Measurements from ENCODE around the gene RANBP3.

Gene RANBP3

DNA sequence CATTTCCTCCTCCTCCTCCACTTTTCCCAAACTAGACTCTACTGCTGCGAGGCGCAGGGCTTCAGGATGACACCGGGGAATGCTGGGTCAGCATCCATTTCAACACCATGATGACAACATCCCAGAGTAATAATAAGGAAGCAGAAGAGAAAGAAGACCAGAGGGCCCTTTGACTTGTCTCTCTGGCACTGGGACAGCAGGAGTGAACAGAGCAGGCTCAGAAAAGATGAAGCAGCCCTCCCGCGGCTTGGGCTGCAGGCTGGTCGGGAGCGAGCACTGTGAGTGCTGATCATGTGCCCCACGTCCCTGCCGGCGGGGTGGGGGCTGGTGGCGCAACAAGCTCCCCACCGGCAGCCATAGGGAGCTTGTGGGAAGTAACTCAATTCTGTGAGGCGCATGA is 30.5 kb downstream of the RANBP3 start:
- DNase-seq = no peak

DNA sequence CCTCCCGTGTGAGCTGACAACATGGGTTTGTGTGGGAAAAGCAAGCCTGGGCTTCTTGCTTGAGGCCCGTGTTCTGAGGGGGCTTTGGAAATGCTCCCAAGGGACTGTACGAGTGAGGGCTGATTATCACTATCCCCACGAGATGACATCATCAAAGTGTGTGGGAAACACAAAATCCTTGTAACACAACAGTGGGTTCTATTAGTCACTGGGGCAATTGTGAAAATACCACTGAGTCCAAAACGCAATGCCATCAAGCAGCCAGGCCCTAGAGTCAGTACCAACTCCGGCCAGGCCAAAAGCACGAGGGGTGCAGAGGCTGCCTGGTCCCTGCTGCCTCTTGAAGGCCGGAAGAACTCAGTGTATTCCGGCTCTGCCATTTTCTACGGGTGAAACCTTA is 34.3 kb downstream of the RANBP3 start:
- no peak for DNase-seq

DNA sequence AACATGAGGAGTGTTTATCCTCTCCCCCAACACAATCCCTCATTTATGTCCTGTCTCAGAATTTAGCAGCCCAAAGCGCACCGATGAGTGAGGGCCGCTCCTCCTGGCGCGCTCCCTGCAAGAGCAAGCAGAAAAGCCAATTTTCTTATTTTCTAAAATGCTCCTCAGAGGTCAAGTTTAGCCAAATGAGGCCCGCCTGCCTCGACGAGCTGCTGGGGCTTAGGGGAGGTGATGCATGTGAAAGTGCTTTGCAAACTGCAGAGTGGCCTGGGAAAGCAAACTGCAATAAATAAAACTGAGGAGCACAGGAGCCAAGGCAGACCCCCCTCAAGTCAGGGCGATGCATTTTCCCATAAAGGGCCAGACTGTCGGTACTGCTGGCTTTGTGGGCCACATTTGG is 34.9 kb downstream of the RANBP3 start:
- DNase-seq = no peak

DNA sequence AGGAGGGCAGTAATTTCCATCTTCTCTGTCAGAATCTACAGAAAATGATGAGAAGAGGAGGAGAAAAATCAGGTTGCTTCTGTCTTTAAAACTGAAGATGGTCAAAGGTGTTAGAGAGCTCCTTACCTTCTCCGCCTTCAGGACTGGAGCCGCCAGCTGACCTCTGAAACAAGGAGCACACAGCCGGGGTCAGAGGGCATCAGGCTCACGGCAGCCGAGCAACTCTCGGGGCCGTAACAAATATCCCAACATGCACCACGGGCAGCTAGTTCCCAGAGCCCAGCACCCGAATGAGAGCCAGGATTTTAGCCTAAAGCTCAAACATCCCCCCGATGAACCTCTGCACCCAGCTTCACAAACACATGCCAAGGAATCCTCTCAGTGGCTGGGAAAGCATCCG is 36.3 kb downstream of the RANBP3 start:
- no peak for DNase-seq

DNA sequence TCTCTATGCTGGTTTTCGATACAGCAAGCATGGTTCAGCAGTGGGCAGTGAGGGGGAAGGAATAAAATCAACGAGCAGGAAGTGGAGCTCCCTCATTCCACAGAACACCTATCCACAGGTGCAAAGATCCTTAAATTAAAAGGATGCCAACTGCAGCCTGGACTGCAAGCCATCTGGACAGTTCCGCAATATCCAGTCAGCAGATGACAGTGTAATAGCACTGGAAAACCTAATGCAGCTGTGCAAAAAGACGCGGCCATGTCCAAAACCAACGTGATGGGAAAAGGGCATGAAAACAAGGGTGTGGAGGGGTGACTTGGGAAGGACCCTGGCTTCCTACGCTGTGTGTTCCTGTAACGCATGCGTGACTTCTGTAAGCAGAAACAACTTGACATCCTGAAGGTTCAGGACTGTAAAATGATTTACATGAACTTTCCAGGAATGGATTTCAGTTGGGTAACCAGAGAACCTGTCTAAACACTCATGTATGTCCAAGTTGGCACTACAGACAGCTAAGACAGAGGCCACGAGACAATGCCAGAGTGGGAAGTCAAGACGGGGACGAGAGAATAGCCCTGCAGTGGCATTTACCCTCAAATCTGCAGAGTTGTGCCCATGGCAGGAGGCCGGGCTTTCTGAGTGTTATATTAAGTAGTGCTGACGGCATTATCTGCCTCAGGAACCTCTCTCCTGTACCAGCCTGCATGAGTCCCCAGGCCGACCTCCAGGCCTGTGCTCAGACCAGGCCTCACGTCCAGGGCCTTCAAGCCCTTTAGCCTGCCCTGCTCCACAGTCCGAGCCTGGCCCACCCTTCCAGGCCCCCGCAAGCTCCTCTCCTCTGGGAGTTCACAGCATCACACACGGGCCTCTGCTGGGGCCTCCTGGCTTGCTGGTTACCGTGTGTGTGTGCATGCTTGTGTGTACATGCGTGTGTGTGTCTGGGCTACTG is 37.4 kb downstream of the RANBP3 start:
- no peak for DNase-seq

DNA sequence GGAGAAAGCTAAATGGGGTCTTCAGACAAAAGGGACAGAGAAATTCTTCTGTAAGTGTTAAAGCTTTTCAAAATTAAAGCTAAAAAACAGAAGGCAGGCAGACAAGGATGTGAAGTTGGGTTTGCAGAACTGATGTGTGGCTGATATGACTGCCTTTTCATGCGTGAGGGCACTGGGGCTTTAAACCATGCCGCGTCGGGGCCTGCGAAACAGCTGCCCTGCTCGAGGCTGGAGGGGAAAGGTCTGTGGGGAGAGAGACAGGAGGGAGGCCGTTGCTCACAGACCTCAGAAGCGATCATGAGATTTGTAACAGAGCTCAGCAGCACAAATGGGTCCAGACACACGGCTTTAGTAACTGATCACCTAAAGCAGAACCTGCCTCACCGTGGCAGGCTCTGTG is 40.4 kb downstream of the RANBP3 start:
- no peak for DNase-seq

DNA sequence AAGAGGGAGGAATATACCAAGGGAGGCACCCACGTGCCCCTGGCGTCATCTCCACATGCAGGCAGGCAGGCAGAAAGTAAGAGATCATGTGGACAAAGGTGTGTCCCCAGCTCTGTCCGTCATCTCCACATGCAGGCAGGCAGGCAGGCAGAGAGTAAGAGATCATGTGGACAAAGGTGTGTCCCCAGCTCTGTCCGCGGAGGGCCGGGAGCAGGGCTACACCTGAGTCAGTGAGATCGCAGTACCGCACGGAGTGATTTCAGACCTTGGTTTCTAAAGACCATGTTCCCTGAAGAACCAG is 41.7 kb downstream of the RANBP3 start:
- no peak for DNase-seq

DNA sequence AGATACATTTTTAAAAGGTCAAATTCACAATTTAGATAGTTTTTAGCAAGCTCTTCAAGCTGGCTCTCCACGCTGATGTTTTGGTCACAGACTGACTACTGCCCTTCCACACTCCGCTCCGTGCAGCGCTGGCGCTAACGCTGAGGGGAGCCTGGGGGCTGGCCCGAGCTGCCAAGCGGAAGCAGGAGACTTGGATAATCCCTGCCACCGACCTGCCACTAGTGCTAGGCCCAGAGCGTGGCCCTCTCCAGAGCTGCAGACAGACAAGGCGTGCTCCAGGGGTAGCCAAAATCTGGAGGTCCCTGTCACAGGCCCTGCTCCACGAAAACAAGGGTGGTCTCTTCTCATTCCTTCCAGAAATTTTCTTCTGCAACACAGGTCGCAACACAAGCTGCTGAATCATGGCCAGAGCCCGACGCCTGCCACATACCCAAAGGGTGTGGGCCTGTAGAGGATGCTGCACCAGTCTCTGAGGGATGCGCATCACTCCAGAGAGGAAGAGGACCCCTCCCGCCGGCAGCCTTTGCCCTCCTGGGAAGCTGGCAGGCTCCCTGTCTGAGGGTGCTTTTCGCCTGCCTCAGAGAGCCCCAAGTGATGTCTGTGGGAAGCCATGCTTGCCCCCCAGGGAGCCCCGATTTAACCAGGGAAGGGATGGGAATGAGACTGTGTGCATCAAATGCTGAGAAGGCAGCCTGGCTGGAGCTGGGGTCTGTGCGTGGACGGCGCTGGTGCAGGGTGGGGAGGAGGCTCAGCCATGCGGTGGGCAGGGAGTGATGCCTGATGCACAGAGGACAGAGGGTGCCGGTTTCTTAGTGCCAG is 42.3 kb downstream of the RANBP3 start:
- no peak for DNase-seq

DNA sequence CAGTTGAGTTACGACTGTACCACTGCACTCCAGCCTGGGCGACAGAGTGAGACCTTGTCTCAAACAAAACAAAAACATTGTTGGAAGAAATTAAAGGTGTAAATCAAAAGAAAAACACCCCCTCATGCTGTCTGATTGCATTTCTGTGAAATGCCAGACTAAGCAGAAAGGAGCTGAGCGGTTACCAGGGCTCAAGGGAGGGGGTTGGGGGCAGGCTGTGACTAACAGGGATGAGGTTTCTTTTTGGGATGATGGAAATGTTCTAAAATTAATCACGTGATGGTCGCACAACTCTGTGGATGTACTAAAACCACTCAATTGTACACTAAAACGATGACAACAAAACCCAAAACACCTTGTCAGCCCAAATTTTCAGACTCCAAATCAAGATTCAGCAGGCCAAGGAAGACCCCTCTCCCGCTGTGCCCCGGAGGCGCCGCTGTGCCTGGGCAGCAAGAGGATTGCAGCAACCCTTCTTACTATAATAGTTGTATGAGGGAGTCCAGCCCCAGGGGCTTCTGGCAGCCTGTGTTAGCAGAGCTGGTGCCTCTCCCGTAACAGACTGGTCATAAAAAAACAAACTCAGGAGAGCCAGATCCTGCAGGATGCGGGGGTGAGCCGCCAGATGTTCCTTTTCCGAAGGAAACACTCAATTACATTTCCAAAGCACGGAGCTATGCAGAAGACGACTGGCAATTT is 43.0 kb downstream of the RANBP3 start:
- DNase-seq = no peak

DNA sequence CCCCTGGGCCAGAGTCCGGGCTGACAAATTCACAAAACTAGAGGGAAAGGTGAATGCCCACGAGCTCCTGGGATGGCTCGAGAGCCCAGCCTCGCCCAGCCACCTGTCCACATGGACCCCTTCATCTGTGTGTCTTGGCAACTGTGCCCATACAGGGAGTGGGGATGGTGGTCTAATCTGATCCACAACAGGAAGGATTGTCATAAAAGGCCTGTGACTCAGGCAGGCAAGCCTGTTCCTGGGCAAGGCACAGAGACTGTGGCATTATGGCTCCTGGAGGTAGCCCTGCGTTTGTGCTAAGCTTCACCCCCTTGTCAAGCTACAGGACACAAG is 43.9 kb downstream of the RANBP3 start:
- DNase-seq = no peak

DNA sequence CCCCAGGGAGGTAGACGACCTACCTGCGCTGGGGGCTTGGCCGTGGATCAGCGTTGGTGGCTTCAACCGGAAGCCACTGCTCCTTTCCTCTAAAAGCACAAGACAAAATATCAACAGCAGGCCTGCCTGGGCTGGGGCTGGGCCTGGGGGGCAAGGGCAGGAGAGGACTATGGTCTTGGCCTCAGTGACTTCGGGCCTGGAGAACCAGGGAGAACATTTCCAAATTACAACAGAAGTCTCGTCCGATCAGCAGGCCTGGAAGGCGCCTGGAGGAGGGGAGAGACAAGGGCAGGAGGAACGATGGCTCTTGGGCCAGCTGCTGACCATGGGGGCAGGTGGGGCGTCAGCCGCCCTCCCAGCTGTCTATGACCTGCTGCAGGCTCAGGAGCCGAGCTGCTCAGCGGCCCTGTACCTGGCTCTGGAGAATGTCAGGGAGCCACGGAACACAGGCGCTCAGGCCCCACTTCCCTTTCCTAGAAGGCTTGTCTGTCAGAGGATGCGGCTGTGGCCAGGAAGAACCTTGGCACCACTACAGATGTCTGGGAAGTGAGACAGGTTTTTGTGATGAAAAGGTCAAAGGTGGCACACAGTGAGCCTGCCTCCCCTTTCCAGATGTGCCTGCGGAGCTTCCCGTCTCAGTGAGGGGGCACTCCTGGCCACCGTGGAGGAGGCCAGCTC is 44.4 kb downstream of the RANBP3 start:
- DNase-seq = no peak

DNA sequence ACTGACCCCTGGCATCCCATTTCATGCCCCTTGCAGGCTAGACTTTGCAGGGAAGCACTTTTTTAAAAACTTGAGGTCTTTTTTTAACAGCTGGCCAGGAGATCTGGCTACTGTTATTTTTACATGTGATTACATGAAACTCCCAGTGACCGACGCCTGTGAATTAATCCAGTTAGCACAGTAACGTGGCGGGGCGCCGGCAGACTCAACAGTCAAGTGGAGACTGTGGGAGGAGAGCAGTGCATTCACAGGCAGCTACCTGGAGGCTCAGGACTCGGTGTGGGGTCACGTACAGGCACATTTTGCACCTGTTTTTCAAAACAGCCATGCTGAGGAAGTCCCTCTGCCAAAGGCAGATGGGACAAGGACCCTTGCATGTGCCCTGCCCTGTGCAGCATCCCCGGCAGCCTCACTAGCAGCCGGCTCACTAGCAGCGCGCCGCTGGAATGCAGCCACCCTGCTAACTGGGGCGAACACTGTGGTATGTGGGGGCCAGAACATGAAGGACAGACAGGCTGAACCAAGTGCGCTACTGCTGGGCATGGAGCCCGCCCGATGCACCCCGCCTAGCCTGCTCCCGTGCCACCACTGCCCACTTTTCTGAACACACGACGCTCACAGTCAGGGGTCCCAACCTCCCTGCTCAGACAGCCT is 45.2 kb downstream of the RANBP3 start:
- no peak for DNase-seq

DNA sequence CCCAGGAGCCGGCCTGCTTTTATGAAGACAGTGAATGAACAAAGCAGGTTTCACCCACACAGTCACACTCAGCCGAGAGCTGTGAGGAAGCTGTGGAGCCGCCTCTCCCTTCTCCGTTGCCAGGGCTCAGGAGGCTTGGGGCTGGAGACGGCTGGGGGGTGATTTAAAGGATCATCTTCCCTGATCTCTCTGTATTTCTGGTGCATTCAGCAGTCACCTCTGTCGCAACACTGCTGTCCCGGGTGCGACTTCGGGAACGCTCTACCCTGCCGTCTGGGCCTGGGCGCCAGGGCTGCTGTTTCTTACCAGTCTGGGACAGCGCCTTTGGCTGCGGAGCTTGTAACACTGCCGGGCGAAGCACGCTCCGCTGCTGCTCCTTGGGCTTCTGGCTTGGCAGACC is 45.8 kb downstream of the RANBP3 start:
- DNase-seq = no peak

DNA sequence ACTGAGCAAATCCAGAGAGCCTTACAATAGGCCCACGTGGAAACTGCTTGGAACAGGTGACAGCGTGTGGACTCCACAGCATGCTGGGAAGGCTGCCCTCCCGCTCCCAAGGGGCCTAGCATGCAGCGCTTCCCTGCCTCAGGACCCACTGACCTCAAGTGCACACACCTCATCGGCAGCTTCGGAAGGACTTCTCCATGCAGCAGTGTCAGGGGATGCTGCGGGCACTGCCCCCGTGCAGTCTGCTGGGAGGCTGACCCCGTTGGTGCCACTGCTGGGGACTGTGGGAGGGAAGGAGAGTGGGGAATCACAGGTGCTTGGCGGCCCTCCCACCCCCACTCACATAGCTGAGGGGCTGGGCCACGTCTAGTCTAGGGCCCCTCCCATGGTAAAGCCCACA is 46.7 kb downstream of the RANBP3 start:
- DNase-seq = no peak

DNA sequence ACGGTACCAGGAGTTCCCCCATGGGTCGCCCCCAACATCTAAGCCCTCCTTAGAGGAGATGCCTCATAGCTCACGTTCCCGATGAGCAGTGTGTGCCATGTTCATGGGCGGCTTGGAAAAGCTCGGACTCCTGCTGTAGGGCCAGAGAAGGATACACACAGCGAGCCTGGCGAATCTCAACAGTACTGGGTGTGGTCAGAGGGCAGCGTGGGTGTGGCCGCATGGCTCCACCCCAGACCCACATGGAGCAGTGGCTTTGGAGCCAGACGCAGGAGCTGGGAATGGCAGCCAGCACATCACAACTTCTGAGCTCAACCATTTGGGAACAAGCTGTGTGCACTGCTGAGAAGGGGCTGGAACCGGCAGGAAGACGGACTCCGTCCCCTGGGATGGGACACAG is 48.3 kb downstream of the RANBP3 start:
- no peak for DNase-seq

DNA sequence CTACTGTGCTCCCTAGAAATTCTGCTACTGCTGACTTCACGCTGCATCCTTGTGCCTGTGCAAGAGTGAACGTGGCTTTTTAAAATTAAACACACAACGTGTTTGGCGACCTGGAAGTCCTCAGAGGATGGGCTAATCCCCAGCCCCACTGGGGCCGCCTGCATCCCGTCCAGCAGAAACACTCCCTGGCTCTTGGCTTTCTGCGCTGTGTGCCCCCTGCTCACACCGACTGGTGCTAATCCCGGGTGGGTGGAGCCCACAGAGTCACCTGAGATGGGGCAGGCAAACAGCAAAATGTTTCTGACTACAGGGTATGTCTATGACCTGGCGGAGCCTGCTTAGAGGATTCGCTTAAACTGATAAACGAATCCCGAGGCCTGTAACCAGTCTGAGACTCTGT is 48.8 kb downstream of the RANBP3 start:
- no peak for DNase-seq

DNA sequence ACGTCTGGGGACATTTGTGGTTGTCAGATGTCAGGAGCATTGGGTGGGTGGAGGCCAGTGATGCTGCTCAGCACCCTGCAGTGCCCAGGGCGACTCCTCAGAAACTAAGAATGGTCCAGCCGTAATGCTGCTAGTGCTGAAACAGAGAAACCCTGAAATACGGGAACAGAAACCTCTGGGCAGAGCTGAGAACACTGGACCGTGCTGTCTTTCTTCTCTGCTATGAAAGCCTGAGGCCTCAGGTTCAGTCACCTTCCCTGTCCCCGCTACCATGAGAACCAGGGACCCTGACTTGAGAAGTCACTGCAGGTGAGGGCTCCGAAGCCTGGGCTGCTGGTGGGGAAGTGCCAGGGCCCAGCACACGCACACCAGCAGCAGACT is 50.5 kb downstream of the RANBP3 start:
- no peak for DNase-seq

DNA sequence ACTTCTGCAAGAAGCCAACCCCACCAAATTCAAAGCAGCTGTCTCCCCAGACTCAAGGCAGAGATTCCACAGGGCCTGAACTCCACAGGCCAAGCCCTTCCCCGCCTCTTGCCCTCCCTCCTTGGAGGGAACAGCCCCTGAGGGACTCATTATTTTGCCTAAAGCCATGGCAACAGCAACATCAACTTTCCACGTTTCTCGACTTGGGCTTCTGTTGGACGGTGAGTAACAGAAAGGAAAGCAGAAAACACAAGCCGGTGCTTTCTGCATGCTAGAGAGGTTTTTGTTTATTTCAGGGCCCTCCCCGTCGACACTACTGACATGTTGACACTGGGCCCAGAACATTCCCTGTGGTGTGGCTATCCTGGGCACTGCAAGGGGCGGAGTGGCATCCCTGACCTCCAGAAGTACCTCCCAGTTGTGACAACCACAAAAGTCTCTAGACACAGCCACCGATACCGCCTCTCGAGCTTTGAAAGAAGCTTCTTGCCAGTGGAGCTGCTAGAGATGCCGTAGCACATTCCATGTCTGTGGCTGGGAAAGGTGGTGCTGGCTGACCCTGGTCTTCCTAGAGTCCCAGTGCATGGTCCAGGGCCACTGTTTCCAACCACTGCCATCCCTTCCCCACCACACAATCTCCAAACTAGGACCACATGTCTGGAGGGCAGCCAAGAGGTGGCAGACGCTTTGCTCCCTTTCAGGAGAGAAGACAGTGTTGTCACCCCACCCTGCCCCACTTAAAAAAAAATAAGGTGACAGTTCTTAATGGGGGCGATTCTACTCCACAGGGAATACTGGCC is 51.1 kb downstream of the RANBP3 start:
- no peak for DNase-seq

DNA sequence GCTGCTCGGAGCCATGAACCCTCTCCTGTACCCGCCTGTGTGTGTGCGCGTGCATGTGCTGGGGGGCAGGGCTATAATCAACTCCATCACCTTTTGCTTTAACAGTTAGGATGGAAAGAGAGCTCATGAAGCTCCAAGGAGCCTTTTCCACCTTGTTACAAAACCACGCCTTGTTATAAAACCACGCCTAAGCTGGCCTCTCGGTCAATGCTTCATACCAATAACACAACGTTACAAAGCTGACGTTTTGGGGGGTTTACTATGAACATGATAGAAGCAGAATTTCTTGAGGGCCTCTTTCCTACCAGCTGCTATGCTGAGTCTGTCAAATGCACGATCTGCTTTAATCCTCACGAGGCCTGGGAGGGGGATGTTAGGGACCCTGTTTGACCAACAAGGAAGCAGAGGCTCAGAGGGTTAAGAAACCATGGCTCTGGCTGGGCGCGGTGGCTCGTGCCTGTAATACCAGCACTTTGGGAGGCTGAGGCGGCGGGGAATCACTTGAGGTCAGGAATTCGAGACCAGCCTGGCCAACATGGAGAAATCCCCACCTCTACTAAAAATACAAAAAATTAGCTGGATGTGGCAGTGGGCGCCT is 52.0 kb downstream of the RANBP3 start:
- DNase-seq = no peak

DNA sequence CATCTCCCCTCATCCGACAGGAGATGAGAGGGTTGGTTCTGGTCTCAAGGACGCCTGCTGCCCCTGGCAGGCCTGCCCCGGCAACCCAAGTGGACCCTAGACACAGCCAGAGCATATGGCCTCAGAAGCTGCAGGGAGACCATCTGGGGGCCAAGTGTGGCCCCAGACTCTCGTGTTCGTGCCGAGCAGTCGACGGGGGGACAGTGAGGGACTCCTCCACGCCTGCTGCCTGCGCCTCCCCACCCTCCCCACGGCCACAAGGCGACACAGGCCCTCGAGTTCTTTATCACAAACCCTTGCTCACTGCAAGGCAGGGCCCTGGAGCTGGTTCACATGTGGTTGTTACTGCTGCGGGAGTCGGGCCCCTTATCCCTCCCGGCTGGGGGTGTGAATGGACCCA is 54.6 kb downstream of the RANBP3 start:
- no peak for DNase-seq

DNA sequence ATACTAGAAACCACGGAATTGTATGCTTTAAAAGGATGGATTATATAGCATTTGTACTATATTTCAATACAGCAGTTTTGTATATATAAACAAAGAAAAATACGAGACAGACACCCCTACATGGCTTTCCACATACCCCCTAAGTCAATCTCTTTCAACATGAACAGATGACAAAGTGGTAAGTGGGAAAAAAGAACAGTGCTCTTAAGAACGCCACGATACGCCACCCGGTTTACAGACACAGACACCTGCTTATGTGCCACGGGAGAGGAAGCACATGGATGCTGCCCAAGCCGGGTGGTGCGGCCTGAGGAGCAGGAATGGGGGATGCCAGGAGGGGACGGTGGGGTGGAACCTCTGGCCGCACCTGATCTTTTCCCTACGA is 55.8 kb downstream of the RANBP3 start:
- DNase-seq = no peak

Measured in stimulated activated CD4-positive, alpha-beta T cell treated with anti-CD3 and anti-CD28 coated beads, Interleukin-15, amount 100 ng/mL, for 24 hours (primary cell).